NCI-H345 (cell line): ENCODE data around the gene FRG2C.
A peak's percentile ranks its signal among the peaks of the same experiment; 100 is the strongest.
"Not testable (repeated sequence)": the region's sequence is repeated elsewhere in the genome, so short reads cannot be mapped to it uniquely, and the experiment has no call there.

Experiments used
- DNase-seq: peaks from one replicate; lab custom pipeline; 2025; lab: John Stamatoyannopoulos, UW

FRG2C gene

DNA sequence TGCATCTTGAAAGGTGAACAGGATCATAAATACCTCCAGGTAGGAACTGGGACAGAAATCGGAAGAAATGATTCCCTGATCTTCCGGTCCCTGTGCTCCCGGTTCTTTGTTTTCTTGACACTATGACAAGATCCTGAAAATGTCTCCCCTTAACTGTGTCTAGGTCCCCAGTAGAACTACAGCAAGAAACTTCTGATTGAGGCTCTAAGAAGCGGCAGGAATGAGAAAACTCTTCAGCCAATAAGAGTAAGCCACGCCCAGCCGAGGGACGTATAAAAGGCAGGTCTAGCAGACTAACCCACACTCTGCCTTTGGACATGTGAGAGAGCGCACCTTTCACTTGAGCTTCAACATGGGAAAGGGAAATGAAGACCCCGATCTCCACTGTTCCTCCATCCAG is at the start of gene FRG2C:
TSS of gene FRG2C (plus strand) at position 301 of the 400 bp plus-strand sequence. CDS start at position 353, 52 bp downstream.
- DNase-seq, result not testable (repeated sequence)

DNA sequence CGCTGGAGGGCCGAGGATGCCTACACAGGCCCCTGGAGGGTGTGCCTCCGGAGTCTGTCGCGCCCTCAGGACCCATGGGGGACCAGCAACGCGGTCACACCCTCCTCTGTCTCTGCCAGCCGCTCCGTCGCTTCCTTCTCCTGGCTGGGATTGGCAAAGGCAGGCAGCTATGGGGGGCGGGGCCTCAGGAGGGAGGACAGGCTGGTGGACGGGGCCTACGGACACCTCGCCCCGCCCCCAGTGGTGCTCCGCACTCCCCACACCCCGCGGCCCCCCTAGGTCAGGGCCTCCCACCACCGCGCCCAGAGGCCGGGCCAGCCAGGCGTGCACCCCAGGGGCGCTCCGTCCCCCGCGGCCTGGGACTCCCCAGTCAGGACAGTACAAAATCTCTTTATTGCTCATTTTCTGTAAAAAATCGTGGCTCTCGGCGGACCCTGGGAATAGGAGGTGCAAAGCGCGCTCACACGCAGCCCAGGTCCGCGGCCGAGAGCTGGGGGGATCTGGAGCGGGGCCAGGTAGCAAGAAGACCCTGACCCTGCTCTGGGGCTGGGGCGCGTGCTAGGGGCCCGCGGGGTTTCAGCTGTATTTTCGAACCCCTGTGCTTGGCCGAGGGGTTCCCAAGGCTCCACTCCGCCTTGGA is 45.3 kb upstream of the FRG2C start:
- DNase-seq, result peak; percentile 68

DNA sequence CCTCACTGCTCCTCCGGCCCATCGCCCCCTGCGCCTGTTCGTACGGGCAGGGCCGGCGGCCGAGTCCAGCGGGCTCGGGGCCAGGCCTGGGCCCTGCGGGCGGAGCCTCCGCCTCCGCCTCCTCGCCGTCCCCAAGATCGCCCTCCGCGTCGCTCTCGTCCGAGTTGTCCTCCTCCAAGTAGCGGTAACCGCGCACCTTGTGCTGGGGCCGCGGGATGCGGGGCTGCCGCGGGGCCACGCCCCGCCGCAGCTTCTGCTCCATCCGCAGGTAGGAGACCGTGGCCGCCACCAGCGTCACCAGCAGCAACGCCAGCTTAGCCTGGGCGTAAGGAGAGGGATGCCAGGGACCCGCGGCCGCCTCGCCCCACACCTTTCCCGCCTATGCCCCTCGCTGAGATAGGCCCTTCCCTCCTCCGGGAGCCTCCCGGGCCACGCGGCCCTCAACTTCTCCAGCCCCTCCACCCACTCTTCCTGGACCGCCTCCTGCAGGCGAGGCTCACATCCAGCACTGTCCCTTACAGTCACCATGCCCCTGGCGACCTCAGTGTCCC is 44.6 kb upstream of the FRG2C start:
- peak; percentile 7 for DNase-seq

DNA sequence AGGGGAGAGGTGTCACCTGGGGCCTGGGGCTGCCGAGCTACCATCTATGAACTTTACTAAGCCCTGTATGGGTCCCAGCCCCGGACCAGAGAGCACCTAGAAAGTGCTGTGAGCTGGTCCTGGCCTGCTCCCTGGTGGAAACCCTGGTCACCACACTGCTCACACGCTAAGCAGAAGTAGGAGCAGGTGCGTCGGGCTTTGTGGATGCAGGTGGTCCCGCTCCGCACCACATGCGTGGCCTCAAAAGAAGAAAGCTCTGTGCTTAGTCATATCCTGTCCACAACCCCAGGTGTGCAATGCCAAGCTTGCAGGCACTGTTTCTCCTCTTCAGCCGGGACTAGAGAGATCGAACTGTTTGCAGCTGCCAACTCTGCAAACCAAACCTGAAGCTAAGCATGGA is 42.4 kb upstream of the FRG2C start:
- DNase-seq, result peak; percentile 48

DNA sequence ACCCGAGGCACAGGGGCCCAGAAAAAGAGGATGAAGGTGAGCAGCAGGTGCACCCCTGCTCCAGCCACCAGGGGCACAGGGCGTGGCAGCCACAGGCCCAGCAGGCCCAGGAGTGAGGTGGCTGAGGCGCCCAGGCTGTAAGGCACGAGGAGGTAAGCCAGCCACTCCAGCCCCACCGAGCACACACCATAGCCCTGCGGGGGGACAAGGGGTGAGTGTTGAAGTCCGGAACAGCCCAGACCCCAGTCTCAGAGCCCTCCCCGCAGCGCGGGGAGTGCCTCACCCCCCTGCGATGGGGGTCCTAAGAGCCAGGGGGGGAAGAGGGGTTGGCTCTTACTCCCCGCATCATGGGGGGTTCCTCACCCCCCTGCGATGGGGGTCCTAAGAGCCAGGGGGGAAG is 40.5 kb upstream of the FRG2C start:
- DNase-seq, result not testable (repeated sequence)

DNA sequence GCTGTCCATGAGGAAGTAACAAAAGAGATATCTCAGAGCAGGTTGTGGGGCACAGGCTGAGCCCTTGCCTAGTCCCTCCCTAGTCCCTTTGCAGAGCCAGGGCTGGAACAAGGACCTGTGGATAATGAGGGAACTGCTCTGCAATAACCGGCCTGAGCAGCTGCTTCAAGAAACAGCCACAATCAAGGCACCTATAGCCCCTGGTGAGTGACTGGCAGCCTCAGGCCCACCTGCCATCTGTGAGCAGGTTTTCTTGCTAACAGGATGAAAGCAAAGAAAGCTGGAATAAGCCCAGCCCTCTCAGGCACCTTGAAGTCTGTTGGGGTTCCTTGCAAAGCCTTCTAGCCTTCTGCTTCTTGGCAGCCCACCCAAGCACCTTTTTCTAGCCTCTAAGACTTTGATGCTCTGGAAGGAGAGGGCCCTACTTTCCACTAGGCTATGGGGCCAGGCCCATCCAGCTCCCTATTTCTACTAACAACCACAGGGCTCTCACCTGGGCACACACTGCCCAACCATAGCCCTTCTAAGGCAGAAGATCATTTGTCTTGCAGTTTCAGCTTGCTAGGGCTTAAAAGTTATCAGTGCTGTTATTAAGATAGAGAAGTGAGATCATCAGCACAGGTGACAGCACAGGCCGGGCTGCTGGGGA is 33.1 kb upstream of the FRG2C start:
- not testable (repeated sequence) for DNase-seq

DNA sequence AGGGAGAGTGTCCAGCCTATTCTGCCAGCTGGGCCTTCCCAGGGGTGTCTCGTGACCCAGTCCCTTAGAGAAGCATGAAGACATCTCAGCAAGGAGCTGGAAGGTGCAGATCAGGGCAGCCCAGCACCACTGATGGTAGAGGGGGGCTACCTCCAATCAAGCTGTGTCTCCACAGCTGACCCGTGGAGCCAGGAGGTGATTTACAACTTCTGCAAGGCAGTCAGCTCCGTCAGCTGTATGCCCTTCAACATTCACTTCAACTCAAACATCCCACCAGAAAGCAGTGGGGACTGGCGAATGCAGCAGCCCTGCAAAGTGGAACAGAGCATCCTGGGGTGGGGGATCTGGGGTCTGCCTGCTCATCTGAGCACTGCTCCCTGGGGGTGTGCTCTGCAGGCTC is 32.6 kb upstream of the FRG2C start:
- no peak for DNase-seq

DNA sequence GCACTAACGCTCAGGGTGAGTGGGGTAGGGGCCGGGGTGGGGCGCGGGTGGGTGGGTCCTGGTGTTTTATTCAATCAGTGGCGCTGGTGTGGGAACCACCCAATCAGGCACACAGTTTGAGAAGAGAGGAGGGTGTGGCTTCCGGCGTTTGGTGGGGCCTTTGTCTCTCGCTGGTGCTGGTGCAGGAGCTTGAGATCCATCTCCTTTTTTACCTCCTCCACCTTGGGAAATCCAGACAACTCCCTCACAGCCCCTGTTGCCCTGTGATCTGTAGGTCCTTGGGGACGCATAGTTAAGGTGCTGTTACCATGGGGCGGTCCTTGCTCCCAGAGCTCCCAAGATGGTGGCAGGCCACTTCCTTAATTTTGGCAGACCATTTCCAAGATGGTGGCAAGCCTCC is 25.2 kb upstream of the FRG2C start:
- DNase-seq, result not testable (repeated sequence)

DNA sequence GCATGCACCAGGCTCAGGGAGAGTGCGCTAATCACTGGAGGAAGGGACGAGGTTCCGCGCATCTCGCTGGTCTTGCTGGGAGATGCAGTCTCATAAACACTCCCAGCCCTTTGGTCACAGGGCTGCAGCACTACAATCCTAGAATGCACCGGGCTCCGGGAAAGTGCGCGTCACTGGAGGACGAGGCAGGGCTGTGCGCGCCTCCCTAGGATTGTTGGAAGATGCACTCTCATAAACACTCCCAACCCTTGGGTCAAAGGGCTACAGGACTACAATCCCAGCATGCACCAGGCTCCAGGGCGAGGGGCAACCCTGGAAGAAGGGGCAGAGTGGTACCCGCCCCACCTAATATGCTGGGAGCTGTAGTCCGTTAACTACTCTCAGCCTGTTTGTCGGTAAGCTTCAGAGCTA is 23.0 kb upstream of the FRG2C start:
- not testable (repeated sequence) for DNase-seq

DNA sequence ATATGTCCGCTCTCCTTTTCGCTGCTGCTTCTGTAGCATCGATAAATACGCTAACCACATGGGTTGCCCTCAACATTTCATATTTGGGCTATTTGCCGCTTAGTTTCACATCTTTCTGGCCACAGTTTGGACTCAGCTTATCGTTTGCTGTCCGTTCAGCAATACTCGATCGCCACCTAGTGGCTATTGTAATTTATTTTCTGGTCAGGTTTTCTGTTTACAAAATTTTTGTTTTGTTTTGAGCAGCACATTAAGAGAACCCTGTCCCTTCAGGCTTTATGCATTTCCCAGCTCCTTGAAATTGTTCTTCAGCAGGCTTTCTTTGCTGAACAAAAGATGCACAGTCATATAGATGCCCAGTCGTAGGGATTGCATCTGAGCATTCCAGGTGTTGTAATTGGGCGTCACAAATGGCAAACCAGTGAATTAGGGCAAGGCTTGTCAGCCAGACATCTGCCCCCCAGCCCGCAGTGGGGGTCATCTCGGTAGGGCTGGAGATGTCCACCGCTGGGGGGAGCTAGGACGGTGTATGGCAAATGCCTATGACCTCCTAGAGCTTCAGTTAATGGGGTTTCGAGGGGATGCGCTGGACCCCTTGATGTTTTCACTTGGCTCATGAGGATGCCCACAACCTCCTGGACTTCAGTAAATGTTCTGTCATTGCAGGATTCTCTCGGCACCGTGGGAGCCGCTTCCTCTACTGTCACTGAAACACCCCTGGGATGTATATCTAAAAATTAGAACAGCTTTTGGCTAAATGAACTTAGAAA is 20.9 kb upstream of the FRG2C start:
- DNase-seq, result not testable (repeated sequence)

DNA sequence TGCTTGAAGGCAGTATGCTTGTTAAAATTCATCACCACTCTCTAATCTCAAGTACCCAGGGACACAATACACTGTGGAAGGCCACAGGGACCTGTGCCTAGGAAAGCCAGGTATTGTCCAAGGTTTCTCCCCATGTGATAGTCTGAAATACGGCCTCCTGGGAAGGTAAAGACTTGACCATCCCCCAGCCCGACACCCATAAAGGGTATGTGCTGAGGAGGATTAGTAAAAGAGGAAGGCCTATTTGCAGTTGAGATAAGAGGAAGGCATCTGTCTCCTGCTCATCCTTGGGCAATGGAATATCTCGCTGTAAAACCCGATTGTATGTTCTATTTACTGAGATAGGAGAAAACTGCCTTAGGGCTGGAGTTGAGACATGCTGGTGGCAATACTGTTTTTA is 18.6 kb upstream of the FRG2C start:
- not testable (repeated sequence) for DNase-seq

DNA sequence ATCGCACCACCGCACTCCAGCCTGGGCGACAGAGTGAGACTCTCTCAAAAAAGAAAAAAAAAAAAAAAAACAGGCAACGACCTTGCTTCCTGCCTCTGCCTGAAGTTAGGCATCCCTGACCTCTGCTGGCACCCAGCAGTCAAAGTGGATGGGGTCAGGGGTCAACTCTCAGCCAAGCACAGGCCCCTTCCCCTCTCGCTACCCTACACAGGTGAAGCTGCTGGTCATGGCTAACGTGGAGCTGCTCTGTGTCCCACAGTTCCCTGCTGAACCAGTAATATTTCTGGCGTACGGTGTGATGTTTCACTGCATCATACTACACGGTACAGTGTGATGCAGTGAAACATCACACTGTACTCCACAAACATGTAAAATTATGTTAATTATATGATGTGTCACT is 13.9 kb upstream of the FRG2C start:
- DNase-seq, result no peak

DNA sequence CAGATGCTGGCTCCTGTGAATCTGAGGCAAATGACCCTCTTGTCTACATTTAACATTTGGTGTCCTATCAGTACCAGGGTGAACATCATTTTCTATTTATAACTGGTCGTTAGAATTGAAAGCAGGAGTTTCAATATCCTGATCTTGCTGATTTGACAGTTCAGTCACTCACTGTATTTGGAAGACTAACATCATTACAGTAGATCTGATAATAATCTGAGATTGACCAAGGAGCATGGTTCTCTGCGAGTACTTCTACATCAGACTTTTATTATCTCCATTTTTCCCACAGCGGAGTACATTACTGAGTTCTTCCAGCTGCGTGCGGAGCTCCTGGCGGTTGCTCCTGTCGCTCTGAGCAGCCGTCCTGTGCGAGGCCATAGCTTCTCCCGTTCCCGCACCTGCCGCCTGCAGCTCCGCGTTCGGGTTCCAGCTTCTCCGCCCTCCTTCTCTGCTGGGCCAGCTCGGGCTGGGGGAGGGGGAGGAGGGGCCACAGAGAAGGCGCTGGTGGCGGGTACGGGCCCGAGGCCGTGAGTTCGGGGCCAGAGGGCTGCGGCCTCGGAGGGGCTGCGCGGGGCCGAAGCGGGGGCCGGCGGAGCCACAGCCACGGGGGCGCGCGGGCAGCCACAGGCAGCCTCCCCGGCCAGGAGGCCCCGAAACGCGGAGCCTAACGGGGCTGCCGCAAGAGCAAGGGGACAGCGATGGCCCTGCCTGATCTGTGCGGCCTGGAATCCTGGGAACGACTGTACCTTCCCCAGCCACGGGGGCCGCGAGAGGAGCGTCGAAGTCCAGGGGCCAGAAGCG is 8.8 kb upstream of the FRG2C start:
- DNase-seq, result not testable (repeated sequence)

DNA sequence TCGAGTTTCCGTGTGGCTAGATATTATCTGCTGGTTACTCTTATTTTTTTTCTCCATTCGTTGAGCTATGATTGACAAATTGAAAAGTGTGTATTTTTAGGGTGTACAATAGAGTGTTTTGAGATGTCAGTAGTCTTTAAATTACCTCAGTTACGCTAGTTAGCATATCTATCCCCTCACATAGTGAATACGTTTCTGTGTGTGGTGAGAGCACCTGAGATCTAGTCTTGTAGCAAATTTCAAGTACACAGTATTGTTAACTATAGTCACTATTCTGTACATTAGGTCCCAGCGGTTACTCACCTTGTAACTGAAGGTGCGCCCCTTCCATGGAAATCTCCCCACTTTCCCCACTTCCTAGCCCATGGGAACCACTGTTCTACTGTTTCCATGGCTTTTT is 8.2 kb upstream of the FRG2C start:
- DNase-seq, result not testable (repeated sequence)

DNA sequence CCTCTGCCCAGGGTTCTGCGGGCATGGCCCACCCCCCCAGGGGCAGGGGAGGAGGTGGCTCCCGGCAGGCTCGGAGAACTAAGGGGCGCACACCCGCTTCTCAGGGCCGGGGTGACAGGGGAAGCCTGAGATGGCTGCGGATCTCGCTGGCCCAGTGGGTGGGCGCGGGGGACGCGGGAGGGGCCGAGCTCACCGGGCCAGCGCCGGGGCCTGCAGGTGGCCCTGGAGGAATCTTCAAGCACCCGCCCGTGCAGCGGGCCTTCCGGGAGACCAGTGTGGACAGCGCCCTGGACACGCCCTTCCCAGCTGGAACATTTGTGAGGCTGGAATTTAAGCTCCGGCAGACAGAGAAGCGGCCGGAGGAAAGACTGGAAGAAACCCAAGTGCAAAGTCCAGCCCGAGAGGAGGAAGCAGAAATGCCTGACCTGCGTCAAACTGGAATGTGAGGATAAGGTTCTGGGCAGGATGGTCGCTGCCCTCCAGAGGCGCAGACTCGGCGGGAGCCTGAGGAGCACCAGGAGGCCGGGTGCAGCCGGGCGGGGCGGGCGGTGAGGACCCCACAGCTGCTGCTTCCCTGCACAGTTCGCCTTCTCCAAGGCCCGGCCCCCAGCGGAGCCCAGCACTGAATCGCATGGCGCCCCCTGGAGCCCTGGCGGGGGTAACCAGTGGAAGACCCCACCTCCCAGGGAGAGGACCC is 5.6 kb upstream of the FRG2C start:
- DNase-seq, result not testable (repeated sequence)

DNA sequence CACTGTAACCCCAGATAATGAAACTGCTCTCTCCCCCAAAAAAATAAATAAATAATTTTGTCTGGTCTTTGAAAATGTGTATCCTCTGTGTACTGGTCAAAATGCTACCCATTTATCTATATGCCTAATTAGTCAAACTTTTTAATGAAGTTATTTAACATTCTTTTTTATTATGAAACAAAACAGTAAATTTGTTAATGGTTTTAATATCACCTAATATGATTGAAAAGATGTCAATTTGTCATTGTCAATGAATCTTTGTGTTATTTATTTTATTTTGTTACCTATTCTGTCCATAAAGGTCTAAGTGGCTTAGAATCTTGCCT is 5.1 kb upstream of the FRG2C start:
- DNase-seq, result not testable (repeated sequence)

DNA sequence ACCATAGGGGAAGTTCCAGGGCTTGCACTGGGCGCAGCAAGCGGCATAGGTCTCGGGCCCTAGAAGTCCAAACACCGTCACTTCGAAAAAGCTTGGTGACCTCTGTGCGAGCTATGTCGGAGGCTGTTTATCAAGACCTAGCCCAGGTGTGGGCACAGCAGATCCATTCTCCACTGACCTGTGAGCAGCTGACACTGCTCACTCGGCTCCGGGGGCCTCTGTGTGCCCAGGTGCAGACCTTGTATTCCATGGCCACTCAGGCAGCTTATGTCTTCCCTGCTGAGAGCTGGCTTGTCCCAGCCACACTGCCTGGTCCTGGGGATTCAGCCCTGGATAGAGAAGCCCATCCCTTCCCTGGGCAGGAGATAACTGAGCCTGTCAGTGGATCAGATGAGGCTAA is 1.5 kb downstream of the FRG2C start:
- DNase-seq, result not testable (repeated sequence)

DNA sequence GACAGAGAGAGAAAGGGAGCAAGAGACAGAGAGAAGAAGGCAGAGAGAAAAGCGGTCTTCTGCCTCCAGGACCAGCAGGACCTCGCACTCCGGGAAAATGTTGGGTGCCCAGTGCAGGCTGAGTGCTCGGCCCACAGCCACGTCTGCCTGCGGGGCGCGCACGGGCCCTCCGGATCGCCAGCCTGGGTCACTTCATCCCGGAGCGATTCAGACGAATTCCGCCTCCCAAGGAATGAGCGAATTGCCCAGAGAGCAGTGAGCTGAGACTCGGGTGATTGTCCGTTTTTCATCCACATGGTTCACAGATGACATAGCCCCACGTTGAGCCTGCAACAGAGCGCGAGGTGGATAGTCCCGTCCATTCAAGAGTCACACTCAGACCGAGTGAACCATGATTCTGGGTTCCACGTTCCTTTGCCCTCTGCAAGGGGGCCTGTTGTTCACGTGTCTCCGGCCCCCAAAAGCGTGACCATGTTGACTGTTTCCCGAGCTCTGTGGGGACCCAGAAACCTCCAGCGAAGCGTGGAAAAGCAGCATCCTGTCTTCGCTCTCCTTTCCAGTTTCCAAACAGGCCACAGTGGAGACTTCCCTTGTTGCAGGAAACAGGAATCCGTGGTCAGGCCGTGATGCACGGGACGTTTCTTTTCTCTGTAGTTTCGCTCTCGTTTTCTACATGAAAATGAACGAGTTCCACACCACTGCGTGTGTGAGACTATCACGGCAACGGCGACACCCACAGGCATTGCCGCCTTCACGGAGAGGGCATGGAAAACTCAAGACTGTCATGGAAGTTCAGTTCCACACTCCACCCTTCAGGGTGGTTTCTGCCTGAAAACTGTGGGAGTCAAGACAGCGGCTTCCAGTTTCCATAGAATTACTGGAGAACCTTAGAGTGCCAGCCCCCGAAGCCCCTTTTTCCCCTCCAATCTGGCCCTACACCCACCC is 3.9 kb downstream of the FRG2C start:
- not testable (repeated sequence) for DNase-seq

DNA sequence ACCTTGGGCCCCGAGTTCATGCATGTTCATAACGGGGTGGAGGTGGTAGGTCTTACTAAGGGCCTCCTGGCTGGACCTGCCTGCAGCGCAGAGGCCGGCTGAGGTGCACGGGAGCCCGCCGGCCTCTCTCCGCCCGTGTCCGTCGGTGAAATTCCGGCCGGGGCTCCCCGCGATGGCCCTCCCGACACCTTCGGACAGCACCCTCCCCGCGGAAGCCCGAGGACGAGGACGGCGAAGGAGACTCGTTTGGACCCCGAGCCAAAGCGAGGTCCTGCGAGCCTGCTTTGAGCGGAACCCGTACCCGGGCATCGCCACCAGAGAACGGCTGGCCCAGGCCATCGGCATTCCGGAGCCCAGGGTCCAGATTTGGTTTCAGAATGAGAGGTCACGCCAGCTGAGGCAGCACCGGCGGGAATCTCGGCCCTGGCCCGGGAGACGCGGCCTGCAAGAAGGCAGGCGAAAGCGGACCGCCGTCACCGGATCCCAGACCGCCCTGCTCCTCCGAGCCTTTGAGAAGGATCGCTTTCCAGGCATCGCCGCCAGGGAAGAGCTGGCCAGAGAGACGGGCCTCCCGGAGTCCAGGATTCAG is 4.7 kb downstream of the FRG2C start:
- DNase-seq, result not testable (repeated sequence)
